GM23248 (cell line): ENCODE data around the gene STAT4.

ENCODE experiments used
- EZH2 ChIP-seq: fragments of 200-600 bp; sonication (generic); IDR thresholded peaks from 2 replicates; pipeline ENCODE4 v1.6.1; 2018; ENCODE audit warnings: antibody characterized with exemption, mild to moderate bottlenecking; ENCODE audit not compliant: insufficient read depth, poor library complexity, severe bottlenecking
- EZH2phosphoT487 ChIP-seq: fragments of 200-600 bp; sonication (generic); IDR thresholded peaks from 2 replicates; pipeline ENCODE4 v1.6.1; 2018; ENCODE audit warnings: antibody characterized with exemption, moderate library complexity, mild to moderate bottlenecking, low read depth; ENCODE audit not compliant: insufficient read depth

GRCh38 chr2:191061381-191061980 lies 89.3 kb downstream of the STAT4 start:
- no peak for TF ChIP-seq EZH2
- no peak for TF ChIP-seq EZH2phosphoT487
